GM12891 (cell line): ENCODE measurements around the gene MTHFS.
A peak's percentile ranks its signal among the peaks of the same experiment; 100 is the strongest.

Experiments
- DNase-seq: peaks from one replicate; pipeline ENCODE4 v3.0.0; 2011; ENCODE audit warnings: low spot score; ENCODE audit not compliant: insufficient read length
- FAIRE-seq: peaks from 2 replicates; lab custom pipeline; 2011; peaks lifted over from hg19 to GRCh38; lab: Jason Lieb, UNC
- PAX5 ChIP-seq: IDR thresholded peaks from 2 replicates; pipeline ENCODE4 v1.6.1; 2011; ENCODE audit warnings: low read length, moderate library complexity, mild to moderate bottlenecking; ENCODE audit not compliant: insufficient read depth, severe bottlenecking
- POLR2A ChIP-seq: IDR thresholded peaks from 2 replicates; pipeline ENCODE4 v1.6.1; 2011; ENCODE audit warnings: low read depth, low read length, control low read depth
- POLR2AphosphoS5 ChIP-seq: IDR thresholded peaks from 2 replicates; pipeline ENCODE4 v1.6.1; 2011; ENCODE audit warnings: low read depth, low read length, control low read depth
- POU2F2 ChIP-seq: IDR thresholded peaks from 2 replicates; pipeline ENCODE4 v1.6.1; 2011; ENCODE audit warnings: low read depth, mild to moderate bottlenecking, control low read depth, low read length, moderate library complexity
- SPI1 ChIP-seq: IDR thresholded peaks from 2 replicates; pipeline ENCODE4 v1.6.1; 2011; ENCODE audit warnings: low read depth, low read length, control low read depth
- TAF1 ChIP-seq: IDR thresholded peaks from 2 replicates; pipeline ENCODE4 v1.6.1; 2011; ENCODE audit warnings: low read depth, low read length, control low read depth

The MTHFS gene

GRCh38 chr15:79898369-79898768 lies 1.6 kb upstream of the MTHFS start:
- FAIRE-seq (no peak), DNase-seq (no peak)
- TF ChIP-seq POU2F2 (no peak), SPI1 (no peak), TAF1 (no peak), POLR2A (no peak)

DNA sequence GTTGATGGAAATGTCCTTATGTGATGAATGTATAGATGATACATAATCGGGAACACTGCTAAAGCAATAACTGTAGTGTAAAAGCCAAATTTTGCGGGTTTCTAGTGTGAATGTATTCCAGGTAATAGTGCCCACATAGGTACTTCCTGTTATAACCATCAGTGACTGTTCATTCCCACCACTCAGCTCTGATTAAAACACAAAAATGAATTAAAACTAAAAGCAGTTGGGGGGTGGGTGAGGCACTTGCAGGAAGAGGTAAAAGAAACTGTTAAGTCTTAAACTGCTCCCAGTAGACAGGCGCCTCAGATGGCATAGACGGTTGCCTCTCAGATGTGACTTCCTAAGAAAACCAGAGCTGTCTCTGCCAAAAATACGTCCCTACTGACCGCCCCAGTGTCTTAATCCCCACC lies 893 bp upstream of the MTHFS start:
- DNase-seq (no peak), FAIRE-seq (no peak)
- TF ChIP-seq POLR2A (no peak), POU2F2 (no peak), POLR2AphosphoS5 (no peak), SPI1 (no peak)

GRCh38 chr15:79897380-79897678 lies 515 bp upstream of the MTHFS start:
- TF ChIP-seq PAX5, result no peak
- no peak for FAIRE-seq

DNA sequence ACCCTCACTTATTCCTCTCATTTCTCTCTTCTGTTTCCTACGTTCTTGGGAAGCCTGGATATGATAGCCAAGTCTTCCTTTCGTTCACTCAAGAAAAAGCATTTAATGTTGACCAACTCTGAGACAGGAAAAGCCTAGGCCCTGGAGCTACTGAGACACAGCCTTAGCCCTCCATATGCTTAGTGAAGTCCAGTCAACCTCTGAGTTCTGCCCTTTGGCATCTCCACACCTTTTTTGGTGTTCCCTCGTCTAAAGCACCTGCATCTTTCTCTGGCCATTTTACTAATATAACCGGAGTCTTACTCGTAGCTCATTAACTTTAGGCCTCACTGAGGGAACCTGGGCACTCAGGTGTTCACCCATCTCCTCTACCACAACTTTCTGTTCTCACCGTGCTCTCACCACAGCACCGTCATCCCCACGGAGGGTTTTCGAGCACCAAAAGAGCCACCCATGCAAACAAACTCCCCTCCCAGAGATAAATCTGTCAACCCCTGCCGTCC lies 632 bp downstream of the MTHFS start:
- TF ChIP-seq POU2F2 (no peak), TAF1 (no peak), PAX5 (no peak), POLR2AphosphoS5 (no peak), POLR2A (no peak), SPI1 (no peak)
- no peak for DNase-seq
- FAIRE-seq, result peak; percentile 82

More at GRCh38 chr15:79897380-79897678, 515 bp upstream of the MTHFS start:
- DNase-seq, result no peak

DNA sequence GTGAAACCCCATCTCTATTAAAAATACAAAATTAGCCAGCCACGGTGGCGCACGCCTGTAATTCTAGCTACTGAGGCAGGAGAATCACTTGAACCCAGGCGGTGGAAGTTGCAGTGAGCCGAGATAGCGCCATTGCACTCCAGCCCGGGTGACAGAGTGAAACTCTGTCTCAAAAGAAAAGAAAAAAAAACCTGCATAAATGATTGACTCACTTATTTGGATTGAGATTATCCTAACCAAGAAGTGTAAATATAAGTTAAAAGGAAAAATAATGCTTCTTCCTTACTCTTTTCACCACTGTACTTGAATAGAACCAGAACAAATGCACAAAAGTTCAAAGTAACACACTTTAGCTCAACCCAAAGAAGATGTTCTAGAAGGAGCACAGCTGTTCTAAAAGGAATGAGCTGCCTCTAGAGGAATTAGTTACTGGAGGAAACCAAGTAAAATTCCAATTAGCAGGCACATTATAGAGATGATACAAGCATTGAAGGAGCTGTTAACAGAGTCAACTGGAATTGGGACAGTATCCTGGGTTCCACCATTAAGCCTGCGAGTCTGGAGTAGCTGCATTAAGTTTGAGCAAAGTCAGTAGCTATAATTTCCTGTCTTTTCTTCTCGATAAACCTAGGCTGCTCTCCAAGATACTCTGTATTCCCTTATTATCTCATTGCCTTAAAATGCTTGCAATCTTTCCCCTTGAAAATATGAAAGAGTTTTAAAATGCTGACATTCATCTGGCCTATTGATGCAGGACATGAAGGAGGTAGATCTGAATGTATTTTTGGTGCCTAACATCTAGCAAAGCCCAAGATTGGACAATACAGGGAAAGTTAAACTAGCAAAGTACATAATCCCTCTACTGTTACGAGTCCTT lies 9.5 kb downstream of the MTHFS start:
- FAIRE-seq (no peak), DNase-seq (no peak)
- TF ChIP-seq POLR2AphosphoS5, result no peak

DNA sequence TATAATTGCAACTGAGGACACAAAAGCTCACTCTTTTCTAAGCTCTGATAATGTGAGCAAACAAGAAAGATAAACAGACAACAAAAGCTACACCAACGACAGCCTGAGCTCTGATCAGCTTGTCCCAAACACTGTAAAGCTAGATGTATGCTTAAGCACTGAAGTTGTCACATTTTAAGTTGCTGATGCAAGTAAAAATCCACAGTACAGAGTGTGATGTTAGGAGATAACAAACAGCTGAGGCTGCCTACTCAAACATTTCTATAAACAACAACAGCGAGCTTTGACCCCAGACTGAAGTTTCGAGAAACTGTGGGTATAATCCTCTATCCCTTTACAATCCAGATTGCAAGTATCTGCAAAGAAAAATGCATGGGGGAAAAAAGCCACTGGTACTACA lies 10.7 kb downstream of the MTHFS start:
- DNase-seq (no peak), FAIRE-seq (no peak)
- TF ChIP-seq POLR2A, result no peak
- no peak for TF ChIP-seq TAF1
- TF ChIP-seq SPI1, result no peak
- no peak for TF ChIP-seq POU2F2
- no peak for TF ChIP-seq PAX5
- TF ChIP-seq POLR2AphosphoS5, result no peak

DNA sequence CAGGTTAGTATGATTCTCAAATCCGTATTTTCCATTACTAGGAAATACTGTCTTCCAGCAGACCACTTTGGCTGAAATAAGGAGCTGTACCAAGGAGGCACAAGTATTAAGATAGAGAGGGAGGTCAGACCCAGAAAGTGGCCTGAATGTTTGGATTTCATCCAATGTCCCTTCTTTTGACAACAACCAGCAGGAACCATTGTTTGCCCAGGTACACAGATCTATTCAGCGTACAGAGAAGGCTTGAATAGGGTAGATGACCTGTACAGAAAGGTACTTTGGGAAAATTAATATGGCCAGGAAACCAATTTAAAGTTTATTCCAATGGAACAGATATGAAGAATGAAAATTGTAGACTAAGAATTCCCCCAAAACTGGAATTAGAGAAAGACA lies 12.6 kb downstream of the MTHFS start:
- DNase-seq (no peak), FAIRE-seq (no peak)
- TF ChIP-seq TAF1, result no peak
- TF ChIP-seq POU2F2, result no peak
- TF ChIP-seq POLR2A, result no peak
- TF ChIP-seq POLR2AphosphoS5, result no peak
- no peak for TF ChIP-seq SPI1

DNA sequence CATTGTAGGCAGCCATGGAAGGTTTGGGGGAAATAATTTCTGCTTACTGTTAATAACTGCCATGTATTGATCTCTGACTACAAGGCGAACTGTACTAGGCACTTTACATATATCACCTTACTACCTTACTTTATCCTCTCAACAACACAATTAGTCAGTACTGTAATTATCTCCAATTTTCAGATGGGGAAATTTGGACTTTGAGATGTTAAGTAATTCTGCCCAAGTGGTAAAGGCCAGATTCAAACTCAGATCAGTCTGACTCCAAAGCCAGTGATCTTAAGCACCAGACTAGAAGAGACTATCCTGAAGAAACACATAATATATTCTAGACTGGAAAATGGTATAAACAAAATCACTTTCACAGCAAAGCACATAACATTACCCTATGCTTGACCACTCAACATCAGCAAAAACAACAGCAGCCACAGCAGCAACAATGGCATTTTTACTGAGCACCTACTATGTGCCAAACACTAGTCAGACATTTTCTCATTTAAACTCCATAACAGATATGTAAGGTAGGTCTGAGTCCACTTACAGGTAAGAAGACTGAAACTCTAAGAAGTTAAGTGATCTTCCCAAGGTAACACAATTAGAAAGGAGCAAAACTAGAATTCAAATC lies 13.1 kb downstream of the MTHFS start:
- DNase-seq (no peak), FAIRE-seq (no peak)
- TF ChIP-seq PAX5 (no peak), POU2F2 (no peak)

GRCh38 chr15:79881668-79882067 lies 15.1 kb downstream of the MTHFS start:
- FAIRE-seq, result no peak
- TF ChIP-seq PAX5 (no peak), SPI1 (no peak), TAF1 (no peak), POU2F2 (no peak), POLR2AphosphoS5 (no peak), POLR2A (no peak)

DNA sequence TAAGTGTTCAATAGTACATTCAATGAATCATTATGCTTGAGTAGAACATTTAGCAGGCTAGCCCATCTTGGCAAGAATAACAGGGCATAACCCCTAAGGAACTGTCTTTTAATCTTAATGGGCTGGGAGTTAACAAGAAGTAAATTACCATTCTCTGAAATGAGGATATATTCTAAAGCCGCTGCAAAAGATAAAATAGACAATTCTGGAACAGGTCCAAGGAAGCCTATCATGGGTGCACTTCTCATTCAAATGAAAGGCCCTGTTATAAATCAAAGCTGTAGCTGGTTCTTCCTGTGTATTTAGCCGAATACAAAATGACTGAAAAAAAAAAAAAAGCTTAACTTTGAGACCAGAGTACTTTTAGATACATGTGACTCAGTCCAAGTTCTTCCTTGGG lies 15.6 kb downstream of the MTHFS start:
- TF ChIP-seq PAX5 (no peak), SPI1 (no peak), POLR2A (no peak), TAF1 (no peak), POU2F2 (no peak), POLR2AphosphoS5 (no peak)
- no peak for DNase-seq
- no peak for FAIRE-seq

More at GRCh38 chr15:79881668-79882067, 15.1 kb downstream of the MTHFS start:
- DNase-seq, result no peak
